HG03108 (cell line): ENCODE measurements around the gene MKS1.

Experiments
- ATAC-seq: cut with Tn5 transposase; IDR thresholded peaks from one replicate; pipeline ENCODE4 v1.9.1; 2021; ENCODE audit warnings: moderate library complexity; ENCODE audit not compliant: unreplicated experiment

MKS1 gene

GRCh38 chr17:58170622-58171021 lies 48.4 kb downstream of the MKS1 start:
- ATAC-seq, result no peak

- ATAC-seq, result no peak
These were observed 52.4 kb downstream of the MKS1 start, which contains the start of gene OR4D2 for GRCh38 chr17:58166682-58167081. Gene OR4D2, plus strand, starts transcription at chr17:58166982. Its CDS starts 2,674 bp downstream, at chr17:58169656.

GRCh38 chr17:58165981-58166380 lies 53.1 kb downstream of the MKS1 start:
- no peak for ATAC-seq

GRCh38 chr17:58161566-58161965 lies 57.5 kb downstream of the MKS1 start:
- no peak for ATAC-seq

- no peak for ATAC-seq
These were observed 60.9 kb downstream of the MKS1 start for GRCh38 chr17:58158181-58158580.

- ATAC-seq, result no peak
These were observed 61.9 kb downstream of the MKS1 start for GRCh38 chr17:58156839-58157803.
